ENCODE data around the gene MRFAP1L1. TPM values are rescaled to one million over a fixed set of nuclear protein-coding genes. Genes with fewer than 3 reads are reported as not detected.

The MRFAP1L1 gene
- total and polyA plus RNA-seq, 9 of the 15 experiments (the other 6 are each of a cell fraction or from before 2014, with no cell fraction given) = 37.6 to 111 (median 83.8) TPM

DNA sequence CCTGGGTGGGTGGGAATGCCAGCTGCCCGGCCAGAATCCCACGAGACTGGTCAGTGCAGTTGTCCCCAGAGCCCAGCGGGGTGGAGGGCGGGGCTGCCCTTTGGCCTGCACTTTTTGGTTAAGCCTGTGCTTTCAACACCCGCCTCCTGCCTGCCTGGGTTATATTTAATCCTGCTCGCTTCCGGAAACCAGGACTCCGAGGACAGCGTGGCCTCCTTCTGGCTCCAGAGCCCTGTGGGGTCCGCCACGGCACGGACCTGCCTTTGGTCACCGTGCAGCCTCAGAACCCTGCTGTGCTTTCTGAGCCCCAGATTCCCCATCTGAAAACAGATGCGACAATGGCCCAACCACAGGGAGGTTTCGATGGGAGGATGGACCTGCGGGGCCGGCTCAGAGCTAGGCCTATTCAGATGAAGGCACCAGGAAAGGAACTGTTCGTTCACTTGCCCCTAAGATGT, 43.5 kb upstream of the MRFAP1L1 start (continued):
- peak; percentile 71 for TF ChIP-seq SMAD4 (CRISPR knock-in tag; conservative IDR thresholded peaks at IDR 0.05)
- no peak for TF ChIP-seq FOS (IDR thresholded peaks at IDR 0.05; ENCODE audit: extremely low read depth, insufficient read length)
- no peak for TF ChIP-seq RBBP5 (IDR thresholded peaks at IDR 0.05; ENCODE audit: borderline replicate concordance, insufficient read depth, low read length, poor library complexity, severe bottlenecking)
- TF ChIP-seq MTA3 (IDR thresholded peaks at IDR 0.05; ENCODE audit: borderline replicate concordance) = peak; percentile 58; the same call in 1 of the 2 replicates
- TF ChIP-seq MAFF (IDR thresholded peaks at IDR 0.05; ENCODE audit: low read length) = no peak
- 0 out of 2 replicates have a peak, but pooled peaks have one; percentile 36 for TF ChIP-seq ZBTB5 (IDR thresholded peaks at IDR 0.05)
- TF ChIP-seq, protein P1, sequence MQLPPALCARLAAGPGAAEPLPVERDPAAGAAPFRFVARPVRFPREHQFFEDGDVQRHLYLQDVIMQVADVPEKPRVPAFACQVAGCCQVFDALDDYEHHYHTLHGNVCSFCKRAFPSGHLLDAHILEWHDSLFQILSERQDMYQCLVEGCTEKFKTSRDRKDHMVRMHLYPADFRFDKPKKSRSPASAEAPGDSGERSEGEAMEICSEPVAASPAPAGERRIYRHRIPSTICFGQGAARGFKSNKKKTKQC (CRISPR knock-in tag; IDR thresholded peaks at IDR 0.05) = peak; percentile 69; the same call in 1 of the 2 replicates
- TF ChIP-seq KLF10 (CRISPR knock-in tag; IDR thresholded peaks at IDR 0.05) = no peak
- TF ChIP-seq CXXC5 (CRISPR knock-in tag; IDR thresholded peaks at IDR 0.05) = peak; percentile 68
- TF ChIP-seq, protein P2, sequence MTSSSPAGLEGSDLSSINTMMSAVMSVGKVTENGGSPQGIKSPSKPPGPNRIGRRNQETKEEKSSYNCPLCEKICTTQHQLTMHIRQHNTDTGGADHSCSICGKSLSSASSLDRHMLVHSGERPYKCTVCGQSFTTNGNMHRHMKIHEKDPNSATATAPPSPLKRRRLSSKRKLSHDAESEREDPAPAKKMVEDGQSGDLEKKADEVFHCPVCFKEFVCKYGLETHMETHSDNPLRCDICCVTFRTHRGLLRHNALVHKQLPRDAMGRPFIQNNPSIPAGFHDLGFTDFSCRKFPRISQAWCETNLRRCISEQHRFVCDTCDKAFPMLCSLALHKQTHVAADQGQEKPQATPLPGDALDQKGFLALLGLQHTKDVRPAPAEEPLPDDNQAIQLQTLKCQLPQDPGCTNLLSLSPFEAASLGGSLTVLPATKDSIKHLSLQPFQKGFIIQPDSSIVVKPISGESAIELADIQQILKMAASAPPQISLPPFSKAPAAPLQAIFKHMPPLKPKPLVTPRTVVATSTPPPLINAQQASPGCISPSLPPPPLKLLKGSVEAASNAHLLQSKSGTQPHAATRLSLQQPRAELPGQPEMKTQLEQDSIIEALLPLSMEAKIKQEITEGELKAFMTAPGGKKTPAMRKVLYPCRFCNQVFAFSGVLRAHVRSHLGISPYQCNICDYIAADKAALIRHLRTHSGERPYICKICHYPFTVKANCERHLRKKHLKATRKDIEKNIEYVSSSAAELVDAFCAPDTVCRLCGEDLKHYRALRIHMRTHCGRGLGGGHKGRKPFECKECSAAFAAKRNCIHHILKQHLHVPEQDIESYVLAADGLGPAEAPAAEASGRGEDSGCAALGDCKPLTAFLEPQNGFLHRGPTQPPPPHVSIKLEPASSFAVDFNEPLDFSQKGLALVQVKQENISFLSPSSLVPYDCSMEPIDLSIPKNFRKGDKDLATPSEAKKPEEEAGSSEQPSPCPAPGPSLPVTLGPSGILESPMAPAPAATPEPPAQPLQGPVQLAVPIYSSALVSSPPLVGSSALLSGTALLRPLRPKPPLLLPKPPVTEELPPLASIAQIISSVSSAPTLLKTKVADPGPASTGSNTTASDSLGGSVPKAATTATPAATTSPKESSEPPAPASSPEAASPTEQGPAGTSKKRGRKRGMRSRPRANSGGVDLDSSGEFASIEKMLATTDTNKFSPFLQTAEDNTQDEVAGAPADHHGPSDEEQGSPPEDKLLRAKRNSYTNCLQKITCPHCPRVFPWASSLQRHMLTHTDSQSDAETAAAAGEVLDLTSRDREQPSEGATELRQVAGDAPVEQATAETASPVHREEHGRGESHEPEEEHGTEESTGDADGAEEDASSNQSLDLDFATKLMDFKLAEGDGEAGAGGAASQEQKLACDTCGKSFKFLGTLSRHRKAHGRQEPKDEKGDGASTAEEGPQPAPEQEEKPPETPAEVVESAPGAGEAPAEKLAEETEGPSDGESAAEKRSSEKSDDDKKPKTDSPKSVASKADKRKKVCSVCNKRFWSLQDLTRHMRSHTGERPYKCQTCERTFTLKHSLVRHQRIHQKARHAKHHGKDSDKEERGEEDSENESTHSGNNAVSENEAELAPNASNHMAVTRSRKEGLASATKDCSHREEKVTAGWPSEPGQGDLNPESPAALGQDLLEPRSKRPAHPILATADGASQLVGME (CRISPR knock-in tag; IDR thresholded peaks at IDR 0.05) = no peak
- TF ChIP-seq IRF1 (CRISPR knock-in tag; IDR thresholded peaks at IDR 0.05; ENCODE audit: borderline replicate concordance) = no peak
- no peak for TF ChIP-seq NELFE (IDR thresholded peaks at IDR 0.05; ENCODE audit: insufficient read depth, insufficient read length)
- no peak for TF ChIP-seq POLR2AphosphoS5 (IDR thresholded peaks at IDR 0.05; ENCODE audit: control insufficient read depth, insufficient read depth, low read depth, low read length)
